ENCODE data around the gene MAP3K5.
"Not testable (repeated sequence)": the region's sequence is repeated elsewhere in the genome, so short reads cannot be mapped to it uniquely, and the experiment has no call there.

MAP3K5 gene

GRCh38 chr6:136811272-136811671 is 19.0 kb upstream of the MAP3K5 start:
- Histone ChIP-seq H3K36me3 (ENCODE audit: control insufficient read depth, insufficient read depth, low read length) (no peaks in the 10 kb centered on the region), H3K27ac (ENCODE audit: low read depth, low read length) (no peak overlapping the region), H3K4me3 (ENCODE audit: low read length) (no peak overlapping the region)

GRCh38 chr6:136809091-136809860 is 17.0 kb upstream of the MAP3K5 start:
- H3K27ac ChIP-seq (ENCODE audit: low read depth, low read length): no peak overlapping the region
- H3K27me3 ChIP-seq (ENCODE audit: control insufficient read depth, insufficient read depth, low read length): no peaks in the 10 kb centered on the region
- H3K9ac ChIP-seq (ENCODE audit: low read length): no peak overlapping the region
- H3K36me3 ChIP-seq (ENCODE audit: control insufficient read depth, insufficient read depth, low read length): no peaks in the 10 kb centered on the region
- no peak overlapping the region for H3K4me3 ChIP-seq (ENCODE audit: low read length)
- H3K4me1 ChIP-seq (ENCODE audit: control insufficient read depth, insufficient read depth, low read length): no peaks in the 10 kb centered on the region

More at GRCh38 chr6:136811272-136811671, 19.0 kb upstream of the MAP3K5 start:
- H3K9ac ChIP-seq (ENCODE audit: low read length): no peak overlapping the region
- H3K27me3 ChIP-seq (ENCODE audit: control insufficient read depth, insufficient read depth, low read length): no peaks in the 10 kb centered on the region
- H3K4me1 ChIP-seq (ENCODE audit: control insufficient read depth, insufficient read depth, low read length): no peaks in the 10 kb centered on the region

DNA sequence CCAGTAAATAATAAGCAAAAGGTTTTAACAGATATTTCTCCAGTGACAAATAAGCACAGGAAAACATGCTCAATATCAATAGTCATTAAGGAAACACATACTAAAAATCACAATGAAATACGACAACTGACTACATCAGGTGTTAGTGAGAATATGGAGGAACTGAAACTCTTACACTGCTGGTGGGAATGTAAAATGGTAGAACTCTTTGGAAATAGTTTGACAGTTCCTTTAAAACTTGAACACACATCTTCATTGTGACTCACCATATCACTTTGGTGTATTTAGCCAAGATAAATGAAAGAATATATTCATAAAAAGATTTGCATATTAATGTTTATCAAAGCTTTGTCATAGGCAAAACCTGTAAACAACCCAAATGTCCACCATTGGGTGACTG is 11.3 kb upstream of the MAP3K5 start:
- no peak overlapping the region for H3K4me3 ChIP-seq (ENCODE audit: low read length)
- no peak overlapping the region for H3K27ac ChIP-seq (ENCODE audit: low read depth, low read length)
- no peaks in the 10 kb centered on the region for H3K36me3 ChIP-seq (ENCODE audit: control insufficient read depth, insufficient read depth, low read length)
- no peak overlapping the region for H3K9ac ChIP-seq (ENCODE audit: low read length)
- no peaks in the 10 kb centered on the region for H3K27me3 ChIP-seq (ENCODE audit: control insufficient read depth, insufficient read depth, low read length)
- H3K4me1 ChIP-seq (ENCODE audit: control insufficient read depth, insufficient read depth, low read length): no peaks in the 10 kb centered on the region

GRCh38 chr6:136801581-136801980 is 9.3 kb upstream of the MAP3K5 start:
- Histone ChIP-seq H3K4me3 (ENCODE audit: low read length) (no peak overlapping the region), H3K27ac (ENCODE audit: low read depth, low read length) (no peak overlapping the region), H3K27me3 (ENCODE audit: control insufficient read depth, insufficient read depth, low read length) (no peaks in the 10 kb centered on the region), H3K36me3 (ENCODE audit: control insufficient read depth, insufficient read depth, low read length) (no peaks in the 10 kb centered on the region), H3K9ac (ENCODE audit: low read length) (no peak overlapping the region), H3K4me1 (ENCODE audit: control insufficient read depth, insufficient read depth, low read length) (no peaks in the 10 kb centered on the region)

- no peak overlapping the region for H3K27ac ChIP-seq (ENCODE audit: low read depth, low read length)
- peaks cover 5% of the 10 kb centered on the region for H3K4me1 ChIP-seq (ENCODE audit: control insufficient read depth, insufficient read depth, low read length)
- no peaks in the 10 kb centered on the region for H3K36me3 ChIP-seq (ENCODE audit: control insufficient read depth, insufficient read depth, low read length)
- no peaks in the 10 kb centered on the region for H3K27me3 ChIP-seq (ENCODE audit: control insufficient read depth, insufficient read depth, low read length)
- no peak overlapping the region for H3K9ac ChIP-seq (ENCODE audit: low read length)
- no peak overlapping the region for H3K4me3 ChIP-seq (ENCODE audit: low read length)
Measured at GRCh38 chr6:136798044-136798443, 5.8 kb upstream of the MAP3K5 start.

GRCh38 chr6:136795996-136796395 is 3.7 kb upstream of the MAP3K5 start:
- Histone ChIP-seq H3K4me1 (ENCODE audit: control insufficient read depth, insufficient read depth, low read length) (peaks cover 5% of the 10 kb centered on the region), H3K9ac (ENCODE audit: low read length) (no peak overlapping the region), H3K27me3 (ENCODE audit: control insufficient read depth, insufficient read depth, low read length) (no peaks in the 10 kb centered on the region), H3K27ac (ENCODE audit: low read depth, low read length) (no peak overlapping the region), H3K4me3 (ENCODE audit: low read length) (no peak overlapping the region), H3K36me3 (ENCODE audit: control insufficient read depth, insufficient read depth, low read length) (no peaks in the 10 kb centered on the region)

GRCh38 chr6:136795386-136795785 is 3.1 kb upstream of the MAP3K5 start:
- no peaks in the 10 kb centered on the region for H3K27me3 ChIP-seq (ENCODE audit: control insufficient read depth, insufficient read depth, low read length)
- peaks cover 5% of the 10 kb centered on the region for H3K4me1 ChIP-seq (ENCODE audit: control insufficient read depth, insufficient read depth, low read length)
- H3K36me3 ChIP-seq (ENCODE audit: control insufficient read depth, insufficient read depth, low read length): no peaks in the 10 kb centered on the region
- H3K27ac ChIP-seq (ENCODE audit: low read depth, low read length): no peak overlapping the region
- H3K4me3 ChIP-seq (ENCODE audit: low read length): no peak overlapping the region
- H3K9ac ChIP-seq (ENCODE audit: low read length): no peak overlapping the region

GRCh38 chr6:136793363-136793762 is 1.1 kb upstream of the MAP3K5 start:
- Histone ChIP-seq H3K9ac (ENCODE audit: low read length) (peak overlapping the region; percentile 53), H3K4me3 (ENCODE audit: low read length) (peak overlapping the region; percentile 78), H3K36me3 (ENCODE audit: control insufficient read depth, insufficient read depth, low read length) (no peaks in the 10 kb centered on the region)

DNA sequence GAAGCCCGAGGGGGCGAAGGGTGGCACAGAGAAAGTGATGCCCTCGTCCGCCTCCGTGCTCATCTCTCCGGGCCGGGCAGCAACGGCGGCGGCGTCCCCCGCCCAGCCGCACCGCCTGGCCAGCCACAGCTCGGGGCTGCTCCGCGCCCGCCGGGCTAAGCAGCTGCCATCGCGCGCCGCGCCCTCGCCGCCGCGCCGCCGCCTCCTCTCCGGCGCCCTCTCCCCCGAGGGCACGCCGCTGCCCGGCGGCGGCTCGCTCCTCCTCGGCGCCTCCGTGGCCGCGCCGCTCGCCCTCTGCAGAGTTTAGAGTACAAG is 225 bp downstream of the MAP3K5 start:
- Histone ChIP-seq H3K4me1 (ENCODE audit: control insufficient read depth, insufficient read depth, low read length) (peaks cover 5% of the 10 kb centered on the region), H3K9ac (ENCODE audit: low read length) (peak overlapping the region; percentile 35), H3K27me3 (ENCODE audit: control insufficient read depth, insufficient read depth, low read length) (no peaks in the 10 kb centered on the region), H3K4me3 (ENCODE audit: low read length) (peak overlapping the region; percentile 78), H3K27ac (ENCODE audit: low read depth, low read length) (peak overlapping the region; percentile 87), H3K36me3 (ENCODE audit: control insufficient read depth, insufficient read depth, low read length) (no peaks in the 10 kb centered on the region)

More at GRCh38 chr6:136793363-136793762, 1.1 kb upstream of the MAP3K5 start:
- Histone ChIP-seq H3K27ac (ENCODE audit: low read depth, low read length) (peak overlapping the region; percentile 87), H3K4me1 (ENCODE audit: control insufficient read depth, insufficient read depth, low read length) (peaks cover 5% of the 10 kb centered on the region), H3K27me3 (ENCODE audit: control insufficient read depth, insufficient read depth, low read length) (no peaks in the 10 kb centered on the region)

- peaks cover 5% of the 10 kb centered on the region for H3K4me1 ChIP-seq (ENCODE audit: control insufficient read depth, insufficient read depth, low read length)
Measured at GRCh38 chr6:136791296-136792094, 782 bp downstream of the MAP3K5 start.

DNA sequence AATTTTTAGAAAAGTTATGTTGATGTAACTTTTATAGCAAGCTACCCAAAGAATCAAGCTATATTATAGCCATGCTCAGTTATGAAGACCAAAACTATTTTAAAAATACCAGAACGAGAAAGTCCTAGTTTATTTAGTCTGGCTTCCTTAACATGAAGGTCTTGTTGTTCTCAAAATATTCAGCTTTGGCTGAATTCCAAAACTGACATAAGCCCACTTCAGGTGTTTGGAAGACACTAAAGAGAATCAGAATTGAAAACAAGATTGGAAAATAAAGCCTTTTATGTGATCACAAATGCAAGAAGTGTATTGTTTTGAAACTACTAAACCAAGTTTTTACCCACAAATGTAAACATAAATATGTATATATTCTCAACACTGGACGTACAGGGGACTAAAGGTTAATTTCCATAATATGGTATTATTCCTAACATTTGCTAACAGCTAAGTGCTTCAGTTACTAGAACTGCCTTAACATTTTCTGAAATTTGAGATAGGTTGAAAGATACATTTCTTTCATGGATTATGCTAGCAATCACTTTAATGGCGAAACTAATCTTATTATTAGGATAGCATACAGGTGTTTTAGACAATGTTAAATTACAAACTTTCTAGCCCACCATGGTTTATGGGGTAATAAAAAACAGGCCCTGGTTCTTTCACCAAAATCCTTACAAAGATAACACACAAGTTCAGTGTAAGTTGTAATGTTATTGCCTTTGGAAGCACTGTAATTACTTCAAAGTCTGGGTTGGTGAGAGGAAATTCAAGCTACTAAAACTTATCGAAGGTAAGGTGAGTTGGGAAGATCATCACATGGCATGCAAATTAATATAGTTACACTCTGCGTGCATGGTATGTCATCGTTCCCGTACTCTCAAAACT is 1.6 kb downstream of the MAP3K5 start:
- Histone ChIP-seq H3K4me1 (ENCODE audit: control insufficient read depth, insufficient read depth, low read length) (peaks cover 5% of the 10 kb centered on the region), H3K9ac (ENCODE audit: low read length) (peak overlapping the region; percentile 35), H3K27me3 (ENCODE audit: control insufficient read depth, insufficient read depth, low read length) (no peaks in the 10 kb centered on the region), H3K36me3 (ENCODE audit: control insufficient read depth, insufficient read depth, low read length) (no peaks in the 10 kb centered on the region), H3K4me3 (ENCODE audit: low read length) (peak overlapping the region; percentile 78), H3K27ac (ENCODE audit: low read depth, low read length) (peak overlapping the region; percentile 56)

More at GRCh38 chr6:136791296-136792094, 782 bp downstream of the MAP3K5 start:
- peak overlapping the region; percentile 35 for H3K9ac ChIP-seq (ENCODE audit: low read length)
- H3K27ac ChIP-seq (ENCODE audit: low read depth, low read length): peak overlapping the region; percentile 56
- H3K36me3 ChIP-seq (ENCODE audit: control insufficient read depth, insufficient read depth, low read length): no peaks in the 10 kb centered on the region
- H3K27me3 ChIP-seq (ENCODE audit: control insufficient read depth, insufficient read depth, low read length): no peaks in the 10 kb centered on the region
- H3K4me3 ChIP-seq (ENCODE audit: low read length): peak overlapping the region; percentile 78

DNA sequence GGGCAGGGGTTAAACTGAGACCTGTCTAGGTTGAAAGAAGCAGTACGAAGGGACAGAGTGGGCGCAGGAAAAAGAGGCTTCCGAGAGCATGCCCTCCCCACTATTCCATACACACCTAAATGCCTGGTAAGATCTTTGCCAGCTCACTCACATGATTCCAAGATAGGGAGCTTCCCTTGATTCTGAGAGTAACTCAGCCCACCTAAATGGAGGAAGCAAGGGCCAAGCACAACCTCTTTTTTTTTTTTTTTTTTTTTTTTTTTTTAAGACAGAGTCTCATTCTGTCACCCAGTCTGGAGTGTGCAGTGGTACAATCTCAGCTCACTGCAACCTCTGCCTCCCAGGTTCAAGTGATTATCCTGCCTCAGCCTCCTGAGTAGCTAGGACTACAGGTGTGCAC is 2.8 kb downstream of the MAP3K5 start:
- not testable (repeated sequence) for H3K27me3 ChIP-seq (ENCODE audit: control insufficient read depth, insufficient read depth, low read length); H3K4me3 ChIP-seq (ENCODE audit: low read length); H3K4me1 ChIP-seq (ENCODE audit: control insufficient read depth, insufficient read depth, low read length); H3K36me3 ChIP-seq (ENCODE audit: control insufficient read depth, insufficient read depth, low read length); H3K27ac ChIP-seq (ENCODE audit: low read depth, low read length); H3K9ac ChIP-seq (ENCODE audit: low read length)
